Cardiac muscle cell (in vitro differentiated cells and primary cell): Measurements from ENCODE around the gene KCNMB2. TPM values are rescaled to one million over a fixed set of nuclear protein-coding genes. Genes with fewer than 3 reads are reported as not detected.

ENCODE experiments used
- DNase-seq, 2 donors: peaks; one replicate each; pipeline versions ENCODE4 v3.0.0 to v3.0.0-alpha.2; 2010 to 2017; ENCODE audit warnings: low read depth in 1 of 2, low spot score in 1 of 2
- H3K27ac ChIP-seq: fragments of 200-600 bp; sonication (generic); 2 replicates; pipeline ENCODE4 v1.5.1; 2016
- H3K27me3 ChIP-seq: fragments of 200-600 bp; sonication (generic); 2 replicates; pipeline ENCODE4 v1.6.0; 2016; ENCODE audit warnings: control low read depth
- H3K36me3 ChIP-seq: fragments of 200-600 bp; sonication (generic); 2 replicates; pipeline ENCODE4 v1.5.1; 2016; ENCODE audit warnings: control low read depth
- H3K4me1 ChIP-seq: fragments of 200-600 bp; sonication (generic); 2 replicates; pipeline ENCODE4 v1.8.1; 2017; ENCODE audit warnings: low read depth, mild to moderate bottlenecking, mixed run types
- H3K4me3 ChIP-seq: fragments of 200-600 bp; sonication (generic); 2 replicates; pipeline ENCODE4 v1.5.1; 2016; ENCODE audit warnings: mild to moderate bottlenecking
- H3K9me3 ChIP-seq: fragments of 200-600 bp; sonication (generic); 2 replicates; pipeline ENCODE4 v1.5.1; 2017; ENCODE audit warnings: low read depth, mild to moderate bottlenecking, control low read depth
- polyA plus RNA-seq: library from polyadenylated mRNA; unstranded; fragments of >200 nt; fragmentation: Nextera tagmentation; extraction: Ambion mirVana; gene quantifications from 2 replicates; pipeline ENCODE4 v1.2.1, GENCODE V29; 2016
- total RNA-seq: library from RNA; depleted of rRNA; stranded (reverse); fragments of >200 nt; gene quantifications from 2 replicates; pipeline ENCODE4 v1.2.3, GENCODE V29; 2016
- TF ChIP-seq, protein P1 (sequence below): IDR thresholded peaks from 2 replicates; pipeline ENCODE4 v1.5.1; 2012; ENCODE audit warnings: low read depth, mild to moderate bottlenecking, low read length

The KCNMB2 gene
- total and polyA plus RNA-seq, 2 experiments from 2014 or later, result 0.33 TPM; not detected in 1

DNA sequence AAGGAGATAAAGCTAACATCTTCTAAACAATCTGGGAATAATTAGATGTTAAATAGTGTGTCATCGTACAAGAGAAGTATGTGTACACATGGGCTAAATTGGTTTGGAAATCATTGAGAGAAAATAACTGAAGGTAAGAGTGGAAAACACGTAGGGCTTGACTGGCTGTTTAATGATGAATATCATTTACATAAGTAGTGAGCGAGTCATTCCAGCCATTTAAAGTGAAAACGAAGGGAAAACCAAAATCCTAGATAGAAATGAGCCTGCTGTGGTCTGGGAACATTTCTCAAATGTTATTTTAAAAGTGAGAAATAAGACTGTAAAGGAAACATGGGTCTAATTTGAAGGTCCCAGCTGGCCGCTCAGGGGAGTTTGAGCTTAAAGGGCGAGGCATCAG is 41.9 kb upstream of the KCNMB2 start:
- no peaks in the 10 kb centered on the region for H3K4me1 ChIP-seq
- H3K27ac ChIP-seq, result no peak overlapping the region
- no peaks in the 10 kb centered on the region for H3K9me3 ChIP-seq
- no peaks in the 10 kb centered on the region for H3K36me3 ChIP-seq
- TF ChIP-seq, protein P1, sequence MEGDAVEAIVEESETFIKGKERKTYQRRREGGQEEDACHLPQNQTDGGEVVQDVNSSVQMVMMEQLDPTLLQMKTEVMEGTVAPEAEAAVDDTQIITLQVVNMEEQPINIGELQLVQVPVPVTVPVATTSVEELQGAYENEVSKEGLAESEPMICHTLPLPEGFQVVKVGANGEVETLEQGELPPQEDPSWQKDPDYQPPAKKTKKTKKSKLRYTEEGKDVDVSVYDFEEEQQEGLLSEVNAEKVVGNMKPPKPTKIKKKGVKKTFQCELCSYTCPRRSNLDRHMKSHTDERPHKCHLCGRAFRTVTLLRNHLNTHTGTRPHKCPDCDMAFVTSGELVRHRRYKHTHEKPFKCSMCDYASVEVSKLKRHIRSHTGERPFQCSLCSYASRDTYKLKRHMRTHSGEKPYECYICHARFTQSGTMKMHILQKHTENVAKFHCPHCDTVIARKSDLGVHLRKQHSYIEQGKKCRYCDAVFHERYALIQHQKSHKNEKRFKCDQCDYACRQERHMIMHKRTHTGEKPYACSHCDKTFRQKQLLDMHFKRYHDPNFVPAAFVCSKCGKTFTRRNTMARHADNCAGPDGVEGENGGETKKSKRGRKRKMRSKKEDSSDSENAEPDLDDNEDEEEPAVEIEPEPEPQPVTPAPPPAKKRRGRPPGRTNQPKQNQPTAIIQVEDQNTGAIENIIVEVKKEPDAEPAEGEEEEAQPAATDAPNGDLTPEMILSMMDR, result no peak
- no peak overlapping the region for H3K4me3 ChIP-seq
- DNase-seq, result no peak
- H3K27me3 ChIP-seq, result no peaks in the 10 kb centered on the region

DNA sequence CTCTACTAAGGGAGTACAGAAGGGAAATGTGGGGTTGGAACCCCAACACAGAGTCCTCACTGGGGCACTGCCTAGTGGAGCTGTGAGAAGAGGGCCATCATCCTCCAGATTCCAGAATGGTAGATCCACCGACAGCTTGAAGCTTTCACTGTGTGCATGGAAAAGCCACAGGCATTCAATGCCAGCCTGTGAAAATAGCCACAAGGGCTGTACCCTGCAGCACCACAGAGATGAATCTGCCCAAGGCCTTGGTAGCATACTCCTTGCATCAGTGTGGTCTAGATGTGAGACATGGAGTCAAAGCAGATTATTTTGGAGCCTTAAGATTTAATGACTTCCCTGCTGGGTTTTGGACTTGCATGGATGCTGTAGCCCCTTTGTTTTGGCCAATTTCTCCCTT is 39.3 kb upstream of the KCNMB2 start:
- Histone ChIP-seq H3K4me1 (no peaks in the 10 kb centered on the region), H3K27me3 (no peaks in the 10 kb centered on the region), H3K9me3 (no peaks in the 10 kb centered on the region), H3K27ac (no peak overlapping the region), H3K36me3 (no peaks in the 10 kb centered on the region), H3K4me3 (no peak overlapping the region)
- no peak for DNase-seq
- TF ChIP-seq, protein P1, result no peak

DNA sequence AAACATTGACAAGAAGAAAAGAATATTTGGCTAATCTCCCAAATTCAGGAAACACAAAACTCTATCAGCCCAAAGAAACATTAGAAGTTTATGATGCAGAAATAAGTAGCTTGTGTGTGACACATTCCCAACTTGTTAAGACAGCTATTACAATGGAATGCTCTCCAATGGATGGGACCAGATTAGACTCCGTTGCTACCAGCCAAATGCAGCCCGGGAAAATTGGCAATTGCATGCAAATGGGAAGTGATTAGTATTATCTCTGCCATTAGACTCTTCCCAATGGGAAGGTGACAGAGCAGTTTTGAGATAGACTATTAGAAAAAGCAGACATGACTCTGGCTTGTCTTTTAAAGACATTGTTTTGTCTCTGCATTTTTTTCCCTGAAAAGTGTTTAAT is 37.4 kb upstream of the KCNMB2 start:
- DNase-seq, result no peak
- Histone ChIP-seq H3K4me1 (no peaks in the 10 kb centered on the region), H3K27ac (no peak overlapping the region), H3K27me3 (no peaks in the 10 kb centered on the region), H3K36me3 (no peaks in the 10 kb centered on the region), H3K9me3 (no peaks in the 10 kb centered on the region), H3K4me3 (no peak overlapping the region)
- TF ChIP-seq, protein P1, result no peak

DNA sequence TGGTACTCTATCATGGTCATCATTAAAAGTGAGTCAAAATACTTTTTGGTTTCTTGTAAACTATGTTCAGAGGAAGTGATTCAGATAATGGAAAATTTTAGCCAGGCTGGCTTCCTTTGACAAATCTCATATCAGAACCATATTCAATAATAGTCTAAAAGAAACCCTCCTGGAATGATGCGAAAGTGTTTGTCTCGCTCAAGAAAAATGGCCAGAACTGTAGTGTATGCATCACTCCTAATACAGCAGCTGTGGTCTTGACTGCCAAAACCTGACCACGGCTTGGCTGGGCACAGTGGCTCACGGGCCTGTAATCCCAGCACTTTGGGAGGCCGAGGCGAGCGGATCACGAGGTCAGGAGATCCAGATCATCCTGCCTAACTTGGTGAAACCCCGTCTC is 35.6 kb upstream of the KCNMB2 start:
- TF ChIP-seq, protein P1, result no peak
- Histone ChIP-seq H3K4me3 (no peak overlapping the region), H3K4me1 (no peaks in the 10 kb centered on the region), H3K36me3 (no peaks in the 10 kb centered on the region), H3K9me3 (no peaks in the 10 kb centered on the region), H3K27ac (no peak overlapping the region), H3K27me3 (no peaks in the 10 kb centered on the region)
- DNase-seq, result no peak

DNA sequence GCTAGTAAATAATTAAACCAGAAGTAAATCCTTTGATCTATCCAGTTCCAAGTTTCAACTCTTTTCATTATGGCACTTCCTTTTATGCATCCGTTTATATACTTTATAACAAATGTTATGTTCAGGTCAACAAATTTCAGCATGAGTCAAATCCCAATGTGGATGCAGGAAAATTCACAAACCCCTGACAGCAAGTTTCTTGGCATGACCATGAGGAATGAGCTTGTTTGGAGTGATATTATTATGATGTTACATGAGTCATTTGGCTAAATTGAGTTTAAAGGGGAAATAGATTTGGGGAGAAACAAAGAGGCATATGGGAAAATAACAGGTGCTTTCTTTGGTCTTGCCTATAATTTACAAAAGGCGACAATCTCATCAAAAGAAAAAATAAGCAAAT is 32.1 kb upstream of the KCNMB2 start:
- H3K36me3 ChIP-seq, result no peaks in the 10 kb centered on the region
- no peak overlapping the region for H3K27ac ChIP-seq
- TF ChIP-seq, protein P1, result no peak
- H3K4me1 ChIP-seq, result no peaks in the 10 kb centered on the region
- no peaks in the 10 kb centered on the region for H3K9me3 ChIP-seq
- no peak overlapping the region for H3K4me3 ChIP-seq
- H3K27me3 ChIP-seq, result no peaks in the 10 kb centered on the region
- DNase-seq, result no peak

DNA sequence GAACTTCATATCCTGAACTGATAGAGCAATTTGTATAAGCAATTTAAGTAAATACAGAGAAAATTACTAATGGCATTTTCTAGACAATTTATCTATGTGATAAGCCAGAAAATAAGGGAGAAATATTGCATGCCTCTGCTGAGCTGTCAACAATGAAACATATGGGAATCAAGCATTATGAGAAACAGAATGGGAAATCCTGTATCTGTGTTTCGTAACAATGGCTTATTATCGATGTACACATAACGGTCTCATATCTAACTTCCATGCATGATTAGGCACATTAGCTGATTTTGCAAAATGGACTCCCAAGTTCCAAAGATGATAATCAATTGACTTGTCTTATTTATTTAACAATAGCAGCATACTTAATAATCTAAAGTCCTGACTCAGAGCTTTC is 30.4 kb upstream of the KCNMB2 start:
- no peaks in the 10 kb centered on the region for H3K27me3 ChIP-seq
- H3K9me3 ChIP-seq, result no peaks in the 10 kb centered on the region
- H3K27ac ChIP-seq, result no peak overlapping the region
- TF ChIP-seq, protein P1, result no peak
- DNase-seq, result no peak
- no peaks in the 10 kb centered on the region for H3K4me1 ChIP-seq
- H3K36me3 ChIP-seq, result no peaks in the 10 kb centered on the region
- H3K4me3 ChIP-seq, result no peak overlapping the region
